CD4-positive, alpha-beta T cell treated with Interferon gamma for 1 hour (primary cell): Measurements from ENCODE around the gene ELMO1.

Experiments used
- DNase-seq: peaks from one replicate; pipeline ENCODE4 v3.0.0-alpha.2; 2020

ELMO1 gene, protein sequence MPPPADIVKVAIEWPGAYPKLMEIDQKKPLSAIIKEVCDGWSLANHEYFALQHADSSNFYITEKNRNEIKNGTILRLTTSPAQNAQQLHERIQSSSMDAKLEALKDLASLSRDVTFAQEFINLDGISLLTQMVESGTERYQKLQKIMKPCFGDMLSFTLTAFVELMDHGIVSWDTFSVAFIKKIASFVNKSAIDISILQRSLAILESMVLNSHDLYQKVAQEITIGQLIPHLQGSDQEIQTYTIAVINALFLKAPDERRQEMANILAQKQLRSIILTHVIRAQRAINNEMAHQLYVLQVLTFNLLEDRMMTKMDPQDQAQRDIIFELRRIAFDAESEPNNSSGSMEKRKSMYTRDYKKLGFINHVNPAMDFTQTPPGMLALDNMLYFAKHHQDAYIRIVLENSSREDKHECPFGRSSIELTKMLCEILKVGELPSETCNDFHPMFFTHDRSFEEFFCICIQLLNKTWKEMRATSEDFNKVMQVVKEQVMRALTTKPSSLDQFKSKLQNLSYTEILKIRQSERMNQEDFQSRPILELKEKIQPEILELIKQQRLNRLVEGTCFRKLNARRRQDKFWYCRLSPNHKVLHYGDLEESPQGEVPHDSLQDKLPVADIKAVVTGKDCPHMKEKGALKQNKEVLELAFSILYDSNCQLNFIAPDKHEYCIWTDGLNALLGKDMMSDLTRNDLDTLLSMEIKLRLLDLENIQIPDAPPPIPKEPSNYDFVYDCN

DNA sequence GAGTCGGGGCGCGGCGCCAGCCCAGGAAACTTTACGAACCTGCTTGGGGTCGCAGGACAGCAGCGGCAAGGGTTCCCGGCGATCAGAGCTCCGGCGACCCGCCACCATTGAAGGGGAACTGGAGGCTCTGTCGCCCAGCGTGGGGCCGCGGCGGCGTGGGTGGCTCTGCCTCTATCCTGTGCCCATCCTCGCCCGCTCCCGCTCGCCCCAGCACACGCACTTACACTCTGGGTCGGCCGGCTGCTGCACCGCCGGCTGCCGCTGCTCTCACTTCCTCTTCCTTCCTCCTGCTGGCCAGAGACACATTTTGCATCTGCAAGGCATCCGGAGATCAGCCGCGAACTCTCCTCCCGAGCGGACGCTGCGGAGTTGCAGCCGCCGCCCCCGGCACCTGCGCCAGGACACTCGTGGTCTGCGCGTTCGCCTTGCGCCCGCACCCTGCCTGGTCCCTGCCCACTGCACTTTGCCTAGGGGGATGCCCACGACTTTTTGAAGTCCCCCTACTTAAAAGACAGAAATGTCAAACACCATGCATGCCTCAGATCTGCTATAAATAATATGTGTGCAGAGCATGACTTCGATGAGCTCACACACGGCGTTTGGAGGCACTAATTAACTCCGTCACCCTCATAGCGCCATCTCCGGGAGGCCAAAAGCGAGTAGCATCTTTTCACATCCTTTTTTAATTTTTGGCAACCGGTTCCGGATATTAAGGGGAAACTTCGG is at the start of gene ELMO1:
ELMO1 (minus strand) TSS at position 229 of the 726 bp plus-strand sequence. CDS start 106,174 bp downstream, outside the sequence.
- peak; percentile 85 for DNase-seq

DNA sequence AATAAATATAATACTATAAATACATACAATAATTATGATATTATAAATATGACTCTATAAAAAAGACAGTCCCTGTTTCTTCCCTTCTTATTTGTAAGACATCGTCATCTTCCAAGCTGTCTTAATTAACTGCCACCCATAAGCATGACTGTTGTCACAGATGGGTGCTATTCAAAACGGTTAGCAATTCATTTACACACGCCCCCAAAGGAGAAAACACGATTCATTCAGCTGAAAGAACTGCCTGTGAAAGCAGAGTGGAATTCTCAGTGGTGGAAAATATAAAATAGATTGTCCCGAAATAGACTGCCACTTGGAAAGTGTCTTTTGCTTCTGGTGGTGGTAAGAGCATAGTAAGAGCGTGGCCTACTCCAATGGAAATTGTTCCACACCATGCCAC is 48.9 kb upstream of the ELMO1 start:
- no peak for DNase-seq

DNA sequence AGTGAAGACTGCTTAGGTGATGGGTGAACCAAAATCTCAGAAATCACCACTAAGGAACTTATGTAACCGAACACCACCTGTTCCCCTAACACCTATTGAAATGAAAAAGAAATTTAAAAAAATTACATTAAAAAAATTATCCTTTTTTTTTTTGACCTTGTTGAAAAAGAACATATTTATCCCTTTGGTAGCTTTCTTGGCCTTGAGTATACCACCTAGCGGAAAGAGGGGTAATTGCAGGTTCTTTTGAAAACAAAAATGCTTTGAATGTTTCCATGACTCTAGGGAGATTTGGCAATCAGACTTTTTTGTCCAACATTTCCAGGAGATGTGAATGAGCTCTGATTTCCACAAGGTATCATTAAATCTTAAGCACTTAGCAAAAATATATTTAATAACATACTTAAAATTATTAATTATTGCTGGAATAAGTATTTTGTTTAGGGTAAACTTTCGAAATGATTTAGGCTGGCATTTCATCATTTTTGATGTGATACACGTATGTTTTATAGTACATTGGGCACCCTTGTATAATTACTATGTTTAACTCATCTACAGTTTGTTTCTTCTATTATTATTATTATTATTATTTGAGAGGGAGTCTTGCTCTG is 47.0 kb upstream of the ELMO1 start:
- no peak for DNase-seq

DNA sequence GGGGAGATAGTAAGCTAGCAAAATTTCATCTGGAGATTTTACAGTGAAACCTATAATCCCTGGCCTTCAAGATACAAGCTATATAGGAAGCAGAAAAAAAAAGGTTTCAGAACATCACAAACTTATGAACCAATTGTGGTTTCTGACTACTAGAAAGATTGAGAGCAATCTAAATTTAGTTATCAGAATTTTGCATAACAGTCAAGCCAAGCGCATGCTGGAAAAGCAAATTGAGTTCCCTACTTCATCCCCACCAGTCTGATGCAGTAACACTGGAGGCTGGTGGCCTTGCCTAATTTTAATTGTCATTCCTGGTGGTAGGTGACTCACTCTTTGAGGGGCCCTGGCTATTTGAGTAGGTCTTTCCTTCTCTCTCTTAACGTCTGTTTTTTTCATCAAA is 46.3 kb upstream of the ELMO1 start:
- DNase-seq = no peak

DNA sequence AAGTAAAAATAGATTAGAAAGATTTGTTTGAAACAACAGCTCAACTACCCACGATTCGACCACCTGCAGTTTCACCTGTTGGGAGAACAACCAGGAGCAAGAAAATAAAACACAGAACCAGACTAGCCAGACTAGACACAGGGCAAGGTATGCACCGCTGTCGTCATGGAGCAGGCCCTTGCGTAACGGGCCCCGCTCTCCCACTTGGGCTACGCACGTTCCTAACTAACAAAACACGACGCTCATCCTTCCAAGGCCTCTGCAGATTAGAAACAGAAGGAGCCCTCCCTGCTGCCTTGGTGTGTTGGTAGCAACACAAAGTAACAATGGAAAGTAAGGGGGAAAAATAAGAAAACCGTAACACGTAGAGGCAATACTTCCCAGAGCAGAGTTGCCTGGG is 45.1 kb upstream of the ELMO1 start:
- DNase-seq = no peak

DNA sequence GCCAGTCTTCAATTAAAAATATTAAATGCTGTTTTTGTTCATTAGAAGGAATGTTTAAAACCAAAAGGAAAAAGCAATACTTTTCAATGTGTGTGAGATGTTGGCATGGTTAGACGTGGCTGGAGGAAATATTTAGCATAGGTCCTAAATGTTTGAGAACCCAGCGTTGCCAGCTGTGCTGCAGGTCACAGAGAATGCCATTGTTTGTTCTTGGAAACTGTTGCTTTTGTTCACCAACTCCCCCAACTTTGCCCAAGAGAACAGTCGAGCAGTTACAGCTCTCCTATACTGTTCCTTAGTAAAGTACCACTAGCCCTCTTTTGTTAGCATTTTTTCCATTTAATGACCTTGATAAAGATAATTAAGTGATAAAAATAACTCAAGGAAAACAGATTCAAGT is 44.5 kb upstream of the ELMO1 start:
- no peak for DNase-seq

DNA sequence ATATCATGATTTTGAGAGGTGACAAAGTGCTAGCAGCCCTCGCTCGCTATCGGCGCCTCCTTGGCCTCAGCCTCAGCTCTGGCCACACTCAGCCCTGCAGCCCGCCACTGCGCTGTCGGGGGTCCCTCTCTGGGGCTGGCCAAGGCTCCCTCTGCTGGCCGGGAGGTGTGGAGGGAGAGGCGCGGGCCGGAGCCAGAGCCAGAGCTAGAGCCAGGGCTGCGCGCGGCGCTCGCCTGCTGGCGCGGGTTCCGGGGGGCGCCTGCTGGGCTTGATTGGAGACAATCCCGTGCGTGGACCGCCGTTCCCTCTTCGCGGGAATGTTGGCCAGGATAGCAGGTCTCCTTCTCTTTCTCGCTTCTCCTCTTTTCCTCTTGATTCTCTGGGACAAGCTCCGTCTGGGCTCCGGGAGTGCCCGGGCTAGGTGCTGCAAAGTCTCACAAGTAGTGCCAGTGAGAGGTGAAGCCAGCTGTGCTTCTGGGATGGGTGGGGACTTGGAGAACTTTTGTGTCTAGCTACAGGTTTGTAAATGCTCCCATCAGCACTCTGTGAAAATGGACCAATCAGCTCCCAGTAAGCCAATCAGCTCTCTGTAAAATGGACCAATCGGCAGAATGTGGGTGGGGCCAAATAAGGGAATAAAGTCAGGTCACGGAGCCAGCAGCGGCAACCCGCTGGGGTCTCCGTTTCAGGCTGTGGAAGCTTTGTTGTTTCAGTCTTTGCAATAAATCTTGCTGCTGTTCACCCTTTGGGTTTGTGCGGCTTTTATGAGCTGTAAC is 43.4 kb upstream of the ELMO1 start:
- no peak for DNase-seq

DNA sequence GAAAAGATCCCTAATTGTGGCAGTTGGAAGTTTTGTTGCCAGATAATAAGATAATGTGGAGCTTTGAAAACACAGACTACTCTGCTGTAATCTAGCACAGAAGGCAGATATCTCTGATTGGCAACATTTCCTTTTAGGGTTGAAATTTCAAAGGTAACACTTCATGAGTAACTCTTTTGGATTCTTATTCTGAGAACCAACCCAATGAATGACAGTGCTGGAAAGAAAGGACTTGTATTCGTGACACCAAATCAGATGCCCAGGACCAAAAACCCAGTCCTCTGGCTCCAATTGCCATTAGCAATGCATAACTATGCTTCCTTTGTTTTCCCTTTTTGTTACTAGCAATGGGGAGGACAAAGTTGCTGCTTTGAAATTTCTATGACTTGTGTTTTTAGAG is 41.0 kb upstream of the ELMO1 start:
- no peak for DNase-seq

DNA sequence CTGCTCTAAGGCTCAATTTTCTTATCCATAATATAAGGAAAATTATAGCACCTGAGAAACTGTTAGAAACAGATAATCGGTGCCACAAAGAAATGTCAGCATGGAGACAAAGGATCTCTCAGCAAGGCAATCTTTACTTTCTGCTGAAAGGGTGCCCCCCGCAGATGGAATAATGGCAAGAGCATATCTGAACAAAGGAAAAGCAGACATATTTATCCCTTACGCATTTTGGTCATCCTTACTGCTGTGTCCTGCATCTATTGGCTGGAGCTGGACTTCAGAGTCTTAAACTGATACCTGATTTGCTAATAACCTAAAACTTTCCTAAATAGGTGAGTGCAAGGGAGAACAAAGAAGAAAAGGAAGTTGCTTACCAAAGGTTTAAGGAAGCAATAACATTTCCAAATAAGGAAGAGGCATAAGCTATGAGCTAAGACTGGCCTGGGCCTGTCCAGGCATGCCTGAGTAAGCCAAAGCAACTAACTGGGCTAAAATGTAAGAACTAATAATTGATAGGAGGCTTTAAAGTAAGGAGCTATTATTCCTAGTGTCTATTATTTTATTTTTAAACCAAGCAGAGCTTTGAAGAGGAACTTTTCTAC is 39.6 kb upstream of the ELMO1 start:
- DNase-seq = no peak

DNA sequence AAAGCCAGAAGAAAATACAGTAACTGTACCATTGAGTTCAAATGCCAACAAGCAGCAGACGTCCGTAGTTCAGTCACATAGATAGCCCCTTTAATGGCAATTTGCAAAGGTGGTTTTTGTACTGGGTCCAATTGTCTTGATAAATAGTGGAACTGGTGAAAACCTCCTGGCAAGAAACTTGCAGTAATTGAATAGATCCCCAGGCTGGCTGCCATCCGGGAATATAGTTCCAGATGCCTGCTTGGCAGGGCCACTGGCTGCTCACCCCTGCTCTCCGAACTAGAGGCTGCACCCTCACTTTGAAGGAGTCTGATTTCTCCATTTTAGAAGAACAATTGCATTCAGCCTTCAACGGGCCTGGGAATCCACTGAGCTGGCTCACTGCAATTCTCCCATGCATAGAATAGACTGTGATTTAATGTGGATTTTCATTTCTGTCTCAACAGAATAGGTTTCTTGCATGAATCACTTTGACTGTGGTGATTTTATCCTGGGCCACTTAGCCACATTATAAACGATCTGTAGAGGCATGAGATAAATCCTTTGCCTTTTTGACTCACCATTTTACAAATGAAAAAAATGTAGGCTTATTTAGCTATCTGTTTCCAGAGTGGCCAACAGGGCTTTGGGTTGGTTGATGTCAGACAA is 35.9 kb upstream of the ELMO1 start:
- DNase-seq = no peak

DNA sequence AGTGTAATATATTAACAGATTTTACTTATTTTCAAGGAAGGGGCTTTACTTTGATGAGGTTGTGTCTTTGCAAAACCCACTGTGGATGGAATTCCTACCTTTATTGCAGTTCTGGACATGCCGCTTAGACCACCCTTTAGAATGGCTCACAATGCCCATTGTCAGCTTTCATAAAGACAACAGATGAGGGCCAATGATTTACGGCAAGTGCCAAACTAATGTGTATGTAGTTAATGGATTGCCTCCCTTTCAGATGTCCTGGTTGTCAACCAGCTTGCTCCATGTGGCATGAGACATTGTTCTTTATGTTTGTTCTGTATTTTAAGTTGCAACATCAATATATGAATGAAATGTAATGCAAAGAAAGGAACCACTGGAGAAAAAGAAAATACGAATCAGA is 35.0 kb upstream of the ELMO1 start:
- no peak for DNase-seq

DNA sequence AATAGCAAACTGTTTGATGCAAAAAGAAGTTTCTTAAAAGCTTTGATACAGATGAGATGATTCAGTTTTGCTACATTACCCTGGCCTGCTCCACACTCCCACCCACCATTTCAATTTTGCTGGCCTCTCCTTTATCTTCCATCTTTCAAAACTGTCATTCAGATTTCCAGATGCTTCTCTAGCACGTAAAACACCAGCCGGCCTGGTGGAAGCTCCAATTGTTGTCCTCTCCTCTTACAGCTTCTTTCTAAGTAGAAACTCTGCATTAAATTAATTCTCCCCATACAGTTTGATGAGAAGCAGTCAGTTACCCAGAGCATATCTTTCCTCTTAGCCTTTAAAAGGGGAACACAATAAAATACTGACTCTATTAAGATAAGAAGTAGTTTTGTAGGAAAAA is 34.3 kb upstream of the ELMO1 start:
- no peak for DNase-seq

DNA sequence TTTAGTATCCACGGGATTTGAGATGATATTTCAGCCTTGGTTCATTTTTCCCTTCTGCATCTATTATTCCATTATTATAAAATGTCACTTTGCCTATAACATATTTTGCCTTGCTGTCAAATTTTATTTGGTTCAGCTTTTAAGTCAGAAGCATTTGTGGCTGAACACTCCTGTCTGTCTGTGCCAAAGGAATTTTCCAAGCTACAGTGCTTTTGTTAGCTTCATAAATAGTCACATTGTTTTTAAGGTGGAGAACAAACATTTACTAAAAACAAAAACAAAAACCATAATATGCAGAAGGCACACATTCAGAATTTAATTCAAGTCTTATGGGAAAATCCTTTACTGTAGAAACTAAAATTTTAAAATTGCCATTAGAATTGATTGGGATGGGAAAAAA is 33.8 kb upstream of the ELMO1 start:
- no peak for DNase-seq

DNA sequence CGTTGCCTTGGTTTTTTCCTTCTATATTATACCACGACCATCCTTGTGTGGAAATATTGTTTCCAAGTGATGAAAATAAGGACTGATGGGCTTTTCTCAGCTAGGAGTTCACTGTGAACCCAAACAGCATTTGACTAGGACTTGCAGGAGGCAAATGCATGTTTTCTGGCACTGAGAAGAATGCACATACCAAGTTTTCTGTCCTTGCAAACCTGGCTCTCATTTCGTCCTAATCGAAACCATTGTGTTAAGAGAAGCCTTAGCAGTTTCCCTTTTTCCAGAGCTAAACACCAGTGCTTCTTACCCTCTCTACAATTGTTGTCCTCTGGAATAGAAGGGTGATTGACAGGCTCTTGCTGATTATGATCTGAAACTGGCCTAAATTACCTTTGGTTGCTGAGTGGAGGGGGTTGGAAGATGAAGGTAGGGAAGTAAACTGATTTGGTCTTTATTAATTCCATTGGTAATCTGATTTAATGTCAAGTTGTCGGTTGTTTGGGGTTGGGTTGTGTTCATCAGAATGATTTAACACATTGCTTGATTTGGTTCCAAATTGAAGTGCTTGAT is 33.1 kb upstream of the ELMO1 start:
- no peak for DNase-seq

DNA sequence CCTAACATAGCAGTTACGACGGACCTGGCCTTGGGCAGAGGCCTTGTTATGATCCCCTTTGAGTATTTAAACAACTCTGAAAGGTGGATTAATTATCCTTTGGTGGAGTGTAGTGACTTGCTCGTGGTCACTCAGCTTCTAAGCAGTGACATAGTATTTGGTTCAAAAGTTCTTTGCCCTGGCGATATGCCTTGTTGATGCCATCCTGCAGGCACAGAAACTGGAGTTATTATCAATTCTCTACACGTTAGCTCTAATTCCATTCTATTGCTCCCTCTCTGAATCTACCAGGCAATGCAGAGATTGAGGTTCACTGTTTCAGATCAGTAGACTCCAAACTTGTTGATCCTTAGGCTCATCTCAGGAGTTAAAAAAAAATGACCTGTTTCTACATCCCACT is 32.5 kb upstream of the ELMO1 start:
- no peak for DNase-seq

DNA sequence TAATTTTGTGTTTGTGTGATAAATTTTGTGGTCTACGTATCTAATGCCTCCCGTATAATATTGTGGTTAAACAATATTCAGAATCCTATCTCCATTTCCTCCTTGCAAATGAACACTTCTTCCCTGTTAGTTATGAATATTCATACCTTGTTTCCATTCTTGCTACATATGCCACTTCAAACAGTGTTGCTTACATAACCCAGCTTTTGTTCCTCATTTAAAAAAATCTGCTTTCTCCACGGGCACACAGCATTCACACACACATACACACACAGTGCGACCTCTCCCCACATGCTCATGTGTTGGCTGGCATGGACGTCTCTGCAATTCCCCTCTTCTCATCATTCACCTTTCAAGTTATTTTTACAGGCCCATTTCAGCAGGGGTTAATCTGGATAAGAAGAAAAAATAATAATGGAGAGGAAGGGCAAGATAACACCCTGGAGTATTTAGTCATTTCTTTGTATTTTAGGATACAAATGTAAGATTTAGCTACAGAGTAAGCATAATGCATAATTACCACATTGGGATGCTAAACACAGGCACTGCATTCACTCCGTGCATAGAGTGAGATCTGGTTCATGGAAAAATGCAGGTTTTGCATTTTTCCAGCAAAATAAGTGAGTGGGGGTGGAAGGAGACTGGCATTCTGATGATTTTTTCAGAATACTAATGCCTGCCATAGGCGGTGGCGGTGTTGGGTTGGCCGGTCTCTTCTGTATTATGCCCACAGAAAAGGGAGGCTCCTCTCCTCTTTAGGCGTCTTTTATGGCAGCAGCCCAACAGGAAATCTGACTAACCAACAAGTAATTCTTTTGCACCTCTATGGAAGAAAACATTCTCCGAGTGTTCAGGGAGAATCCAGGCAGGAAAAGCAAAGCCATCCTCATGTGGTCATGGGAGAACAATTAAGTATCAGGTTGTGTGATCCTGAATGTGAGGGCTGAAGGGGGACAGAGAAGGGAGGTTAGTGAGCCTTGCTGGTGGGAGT is 31.7 kb upstream of the ELMO1 start:
- DNase-seq = no peak

DNA sequence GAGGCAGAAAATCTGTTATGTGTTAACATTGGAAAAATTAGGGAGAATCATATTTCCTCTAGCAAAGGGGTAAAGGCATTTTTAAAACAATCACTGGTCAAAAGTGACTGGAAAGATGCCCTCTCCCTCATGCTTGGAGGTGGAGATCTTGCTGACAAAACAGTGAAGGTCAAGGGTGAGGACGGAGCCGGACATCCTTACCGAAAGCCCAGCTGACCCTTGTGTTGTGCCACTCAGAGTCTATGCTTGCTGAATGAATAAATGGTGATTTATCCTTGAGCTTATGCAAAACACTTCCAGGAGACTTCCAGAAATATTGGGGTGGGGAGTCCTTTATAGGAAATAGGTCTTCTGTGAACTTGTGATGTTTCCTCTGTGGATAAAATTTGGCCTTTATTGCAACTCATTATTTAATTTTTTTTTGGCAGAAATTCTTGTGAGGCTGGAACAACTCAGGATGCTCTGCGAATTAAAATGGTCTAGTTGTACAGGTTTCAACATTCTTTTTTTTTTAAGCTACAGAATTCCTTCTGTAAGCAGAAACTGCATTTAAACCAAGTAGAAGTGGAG is 28.3 kb upstream of the ELMO1 start:
- no peak for DNase-seq

DNA sequence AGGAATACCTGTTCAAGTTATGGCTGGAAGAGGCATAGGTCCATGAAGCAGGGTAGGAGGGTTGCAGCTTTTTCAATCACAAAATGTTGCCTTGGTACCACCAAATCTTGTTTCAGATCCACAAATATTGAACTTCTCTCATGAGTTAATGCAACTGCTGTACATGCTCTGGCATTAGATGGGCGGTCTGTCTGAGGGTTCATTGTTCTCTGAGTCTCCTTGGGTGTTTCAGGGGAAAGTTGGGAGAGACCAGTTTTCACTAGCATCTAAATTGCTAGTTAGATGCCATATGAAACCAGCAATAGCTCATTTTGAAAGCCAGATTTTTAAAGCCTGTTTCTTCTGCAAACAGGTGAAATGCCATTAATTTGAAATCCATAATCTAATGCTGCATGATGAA is 27.8 kb upstream of the ELMO1 start:
- DNase-seq = no peak

DNA sequence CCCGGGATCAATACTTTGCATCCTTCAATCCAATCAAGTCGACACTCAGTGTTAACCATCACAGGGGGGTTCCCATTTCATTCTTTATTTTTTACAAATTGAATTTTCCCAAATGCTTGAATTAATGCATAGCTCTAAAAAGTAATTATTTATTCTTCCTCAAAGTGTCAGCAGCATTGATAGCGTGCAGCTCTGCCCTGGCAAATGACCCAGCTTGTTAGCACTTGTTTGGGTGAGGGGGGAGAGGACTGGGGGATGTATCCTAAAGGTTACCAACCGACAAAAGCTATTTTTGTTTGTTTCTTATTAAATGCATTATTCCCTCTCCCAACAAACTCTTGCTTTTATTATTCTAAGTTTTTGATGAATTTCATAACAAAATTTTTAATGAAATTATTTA is 27.0 kb upstream of the ELMO1 start:
- DNase-seq = no peak

DNA sequence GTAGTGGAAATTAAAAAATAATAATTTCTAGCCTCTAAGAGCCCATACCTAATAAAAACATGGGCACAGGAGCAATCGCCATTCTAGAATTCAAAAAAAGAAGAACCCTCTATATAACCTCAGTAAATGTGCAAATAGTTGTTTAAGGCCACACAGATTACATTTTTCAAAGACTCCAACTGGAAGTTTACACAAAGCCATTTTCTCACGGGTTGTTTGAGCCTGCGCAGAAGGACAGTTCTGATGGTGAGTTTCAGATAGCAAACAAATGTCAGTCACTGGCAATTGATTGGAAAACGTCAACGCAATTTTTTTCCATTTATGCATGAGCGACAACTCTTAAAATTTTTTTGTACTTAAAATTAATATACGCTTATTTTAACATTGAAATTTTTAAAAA is 23.0 kb upstream of the ELMO1 start:
- no peak for DNase-seq
